HuH-7.5 (cell line): Measurements from ENCODE around the gene TKTL1.
A peak's percentile ranks its signal among the peaks of the same experiment; 100 is the strongest.
"Not testable (repeated sequence)": the region's sequence is repeated elsewhere in the genome, so short reads cannot be mapped to it uniquely, and the experiment has no call there.

Experiments
- DNase-seq: peaks from one replicate; pipeline ENCODE4 v3.0.0; 2011; ENCODE audit warnings: low spot score

The TKTL1 gene

DNA sequence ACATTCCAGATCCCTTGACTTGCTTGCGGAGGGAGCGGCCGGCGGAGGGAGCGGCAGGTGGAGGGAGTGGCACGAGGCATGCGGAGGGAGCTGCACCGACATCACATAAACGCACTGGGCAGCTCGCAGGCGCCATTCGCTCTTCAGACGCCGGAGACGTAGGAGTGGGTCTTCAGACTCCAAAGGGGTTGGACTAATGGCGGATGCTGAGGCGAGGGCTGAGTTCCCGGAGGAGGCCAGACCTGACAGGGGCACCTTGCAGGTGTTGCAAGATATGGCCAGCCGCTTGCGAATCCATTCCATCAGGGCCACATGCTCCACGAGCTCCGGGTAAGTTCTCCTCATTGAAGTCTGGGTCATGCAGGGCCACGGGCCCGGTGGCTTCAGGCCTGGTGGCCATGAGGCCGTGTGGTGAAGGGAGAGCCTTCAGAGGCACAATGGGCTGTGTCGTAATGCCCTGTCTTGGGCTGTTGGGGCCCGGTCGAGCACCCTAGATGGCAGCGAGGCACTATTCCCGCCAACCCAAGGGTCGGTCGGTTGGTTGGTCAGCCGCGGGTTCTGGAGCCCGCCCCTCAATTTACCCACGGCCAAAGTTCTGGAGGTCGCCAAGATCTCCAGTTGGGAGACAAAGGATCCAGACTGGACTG lies at the start of gene TKTL1:
TKTL1 (plus strand) TSS at position 132 of the 647 bp plus-strand sequence; CDS start at position 197, 65 bp downstream.
- DNase-seq, result no peak

- DNase-seq, result not testable (repeated sequence)
Observed at GRCh38 chrX:154247377-154248045, 48.1 kb upstream of the TKTL1 start.

DNA sequence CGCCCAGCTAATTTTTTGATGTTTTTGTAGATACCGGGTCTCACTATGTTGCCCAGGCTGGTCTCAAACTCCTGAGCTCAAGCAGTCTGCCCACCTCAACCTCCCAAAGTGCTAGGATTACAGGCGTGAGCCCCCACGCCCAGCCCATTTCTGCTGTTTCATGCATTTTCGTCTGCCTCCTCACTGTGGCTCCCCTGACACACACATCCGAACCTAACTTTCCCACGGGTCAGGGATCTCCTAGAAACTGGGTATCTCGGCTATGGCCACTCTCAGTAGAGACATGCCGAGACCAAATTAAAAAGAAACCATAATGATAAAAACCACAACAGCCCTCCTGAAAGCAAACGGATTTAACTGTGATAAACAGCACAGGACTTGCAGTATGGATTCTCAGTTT lies 47.5 kb upstream of the TKTL1 start:
- not testable (repeated sequence) for DNase-seq

GRCh38 chrX:154257282-154257681 lies 38.3 kb upstream of the TKTL1 start, which contains the start of gene OPN1MW3:
Gene OPN1MW3, plus strand, starts transcription at chrX:154257582. Its CDS starts 38 bp downstream, at chrX:154257620.
- DNase-seq, result not testable (repeated sequence)

DNA sequence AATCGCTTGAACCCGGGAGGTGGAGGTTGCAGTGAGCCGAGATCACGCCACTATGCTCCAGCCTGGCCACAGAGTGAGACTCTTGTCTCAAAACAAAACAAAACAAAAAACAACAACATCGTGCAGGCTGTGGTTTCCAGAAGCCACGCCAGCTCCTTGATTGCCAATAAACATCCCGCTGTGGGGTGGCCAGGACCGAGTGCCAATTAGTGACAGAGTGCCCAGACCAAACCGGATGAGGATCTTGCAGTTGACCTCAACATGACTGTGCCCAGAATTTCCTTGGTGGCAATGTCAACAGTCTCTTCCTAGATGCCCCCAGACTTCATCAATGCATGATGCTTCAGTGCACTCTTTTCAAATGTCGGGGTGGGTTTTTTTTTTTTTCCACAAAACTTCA lies 36.9 kb upstream of the TKTL1 start:
- not testable (repeated sequence) for DNase-seq

DNA sequence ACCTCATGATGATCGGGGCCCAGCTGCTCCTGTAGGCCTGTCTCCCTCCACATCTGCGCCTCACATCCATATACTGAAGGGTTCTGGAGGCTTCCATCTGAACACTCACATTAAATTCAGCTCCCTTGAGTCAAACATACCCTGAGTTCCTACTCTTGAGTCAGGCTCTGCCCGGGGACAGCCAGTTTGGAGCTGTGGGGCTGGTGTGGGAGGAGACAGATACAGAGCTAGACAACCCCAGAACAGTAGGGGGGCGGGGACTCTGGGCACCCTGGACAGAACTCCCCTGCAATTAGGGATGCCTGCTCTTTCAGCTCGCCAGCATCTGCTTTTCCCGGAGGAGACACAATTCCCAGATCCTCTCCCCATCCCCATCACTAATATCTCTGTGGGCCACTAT lies 32.5 kb upstream of the TKTL1 start:
- DNase-seq, result not testable (repeated sequence)

GRCh38 chrX:154269245-154269644 lies 26.4 kb upstream of the TKTL1 start:
- DNase-seq, result not testable (repeated sequence)

DNA sequence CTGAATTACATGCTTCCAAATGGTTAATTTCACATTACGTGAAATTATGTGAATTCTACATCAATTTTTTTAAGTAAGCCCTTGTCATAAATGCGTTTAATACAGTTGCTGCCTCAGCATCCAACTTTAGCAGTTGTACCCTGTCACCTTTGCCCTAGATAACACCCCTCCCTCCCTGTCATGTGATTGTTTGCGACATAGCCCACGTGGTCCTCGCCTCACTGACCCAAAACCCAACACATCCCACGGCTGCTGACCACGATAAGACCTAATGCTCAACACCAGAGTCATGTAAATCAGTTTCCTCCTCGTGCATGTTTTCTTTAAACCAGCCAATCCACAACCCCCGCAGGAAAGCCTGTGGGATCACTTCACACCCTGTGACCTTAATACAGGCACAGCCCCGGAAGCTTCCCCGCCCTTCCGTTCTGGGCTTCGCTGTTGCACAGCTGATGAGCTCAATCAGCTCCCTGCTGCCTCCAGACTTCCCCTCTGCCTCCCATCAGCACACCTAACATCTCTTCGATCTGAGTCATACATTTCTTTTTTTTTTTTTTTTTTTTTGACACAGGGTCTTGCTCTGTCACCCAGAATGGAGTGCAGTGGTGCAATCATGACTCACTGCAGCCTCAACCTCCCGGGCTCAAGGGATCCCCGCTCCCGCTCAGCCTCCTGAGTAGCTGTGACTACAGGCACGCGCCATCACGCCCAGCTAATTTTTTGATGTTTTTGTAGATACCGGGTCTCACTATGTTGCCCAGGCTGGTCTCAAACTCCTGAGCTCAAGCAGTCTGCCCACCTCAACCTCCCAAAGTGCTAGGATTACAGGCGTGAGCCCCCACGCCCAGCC lies 10.9 kb upstream of the TKTL1 start:
- not testable (repeated sequence) for DNase-seq

DNA sequence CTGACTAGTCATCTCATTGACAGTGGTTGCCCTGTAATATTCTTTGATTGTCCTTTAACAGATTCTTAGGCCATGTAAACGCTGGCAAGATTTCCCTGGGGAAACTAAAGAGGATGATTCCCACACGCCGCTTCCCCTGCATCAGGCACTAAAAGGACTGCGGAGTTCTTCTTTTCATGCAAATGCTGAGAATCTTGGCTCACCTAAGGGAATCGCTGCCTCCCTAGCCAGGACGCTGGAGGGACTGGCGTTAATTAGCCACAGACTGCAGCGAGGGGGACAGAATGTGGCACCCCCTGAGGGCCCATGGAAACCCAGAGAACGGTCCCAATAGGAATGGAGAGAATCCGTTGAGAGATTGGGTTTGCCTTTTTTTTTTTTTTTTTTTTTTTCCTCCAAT lies 9.2 kb upstream of the TKTL1 start:
- not testable (repeated sequence) for DNase-seq

- DNase-seq, result no peak
Observed at GRCh38 chrX:154294791-154295574, 612 bp upstream of the TKTL1 start, which contains the start of gene TEX28. Gene TEX28, minus strand, starts transcription at chrX:154295124. Its CDS starts 3,007 bp downstream, at chrX:154292117.

- no peak for DNase-seq
Observed at GRCh38 chrX:154296731-154297130, 1.1 kb downstream of the TKTL1 start.

DNA sequence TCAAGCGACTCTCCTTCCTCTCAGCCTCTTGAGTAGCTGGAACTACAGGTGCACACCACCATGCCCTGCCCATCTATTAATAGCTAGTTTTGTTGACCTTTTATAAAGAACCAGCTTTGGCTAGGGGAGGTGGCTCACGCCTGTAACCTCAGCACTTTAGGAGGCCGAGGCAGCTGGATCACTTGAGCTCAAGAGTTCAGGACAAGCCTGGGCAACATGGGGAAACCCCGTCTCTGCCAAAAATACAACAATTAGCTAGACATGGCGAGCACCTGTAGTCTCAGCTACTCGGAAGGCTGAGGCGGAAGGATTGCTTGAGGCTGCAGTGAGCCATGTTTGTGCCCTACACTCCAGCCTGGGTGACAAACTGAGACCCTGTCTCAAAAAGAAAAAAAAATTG lies 2.7 kb downstream of the TKTL1 start:
- DNase-seq, result no peak

- DNase-seq, result no peak
Observed at GRCh38 chrX:154300816-154301215, 5.2 kb downstream of the TKTL1 start.

DNA sequence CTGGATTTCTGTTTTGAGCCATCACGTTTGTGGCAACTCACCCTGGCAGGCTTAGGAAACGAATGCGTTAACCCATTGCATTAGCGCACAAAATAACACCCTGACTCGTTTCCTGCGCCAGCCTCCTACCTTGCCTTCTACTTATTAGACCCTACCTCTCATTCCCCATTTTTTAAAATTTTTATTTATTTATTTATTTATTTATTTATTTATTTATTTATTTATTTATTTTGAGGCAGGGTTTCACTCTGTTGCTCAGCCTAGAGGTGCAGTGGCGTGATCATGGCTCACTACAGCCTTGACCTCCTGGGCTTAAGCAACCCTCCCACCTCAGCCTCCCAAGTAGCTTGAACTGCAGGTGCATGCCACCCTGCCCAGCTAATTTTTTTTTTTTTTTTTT lies 7.4 kb downstream of the TKTL1 start:
- not testable (repeated sequence) for DNase-seq

GRCh38 chrX:154303476-154303875 lies 7.9 kb downstream of the TKTL1 start:
- no peak for DNase-seq

DNA sequence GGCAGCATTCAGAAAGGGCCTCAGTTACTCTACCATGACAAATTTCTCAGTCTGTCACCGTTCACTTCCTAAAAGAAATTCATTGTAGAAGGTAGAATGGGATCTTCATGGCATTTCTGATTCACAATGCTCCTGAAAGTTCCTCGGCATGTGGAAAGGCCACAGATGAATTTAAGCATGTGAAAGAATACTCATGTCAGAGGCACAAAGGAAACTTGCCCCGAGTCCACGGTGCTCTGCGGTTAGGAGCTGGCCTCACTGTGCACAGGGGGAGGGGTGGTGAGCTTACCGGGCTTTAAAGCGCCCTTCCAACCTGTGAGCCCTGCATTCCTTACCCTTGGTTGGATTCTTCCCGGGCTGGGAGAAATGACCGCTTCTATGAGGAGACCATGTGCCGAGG lies 9.3 kb downstream of the TKTL1 start:
- DNase-seq, result no peak

DNA sequence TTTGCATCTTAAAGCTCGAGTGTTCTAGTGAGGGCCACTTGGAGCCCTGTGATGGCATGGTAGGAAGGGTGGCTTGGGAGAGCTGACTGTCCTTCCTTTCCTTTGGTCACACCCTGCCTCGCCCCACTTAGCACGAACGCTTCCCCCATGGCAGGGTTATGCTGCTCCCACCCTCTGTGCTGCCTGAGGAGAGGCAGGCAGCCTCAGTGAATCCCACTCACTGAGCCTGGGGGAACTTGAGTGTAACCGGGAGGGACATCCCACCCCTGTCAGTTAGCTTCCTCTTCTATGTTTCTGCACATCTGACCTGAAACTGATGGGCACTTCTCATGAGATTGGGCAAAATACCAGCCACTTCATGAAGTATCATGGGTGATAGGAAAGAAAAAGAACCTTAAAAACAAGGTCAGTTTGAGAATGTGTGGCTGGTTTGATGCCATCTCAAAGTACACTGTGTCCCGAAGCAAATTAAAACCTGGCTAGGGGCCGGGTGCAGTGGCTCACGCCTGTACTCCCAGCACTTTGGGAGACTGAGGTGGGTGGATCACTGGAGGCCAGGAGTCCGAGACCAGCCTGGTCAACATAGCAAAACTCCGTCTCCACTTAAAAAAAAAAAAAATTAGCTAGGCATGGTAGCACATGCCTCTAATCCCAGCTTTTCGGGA lies 10.1 kb downstream of the TKTL1 start:
- DNase-seq, result no peak

- no peak for DNase-seq
Observed at GRCh38 chrX:154307202-154307601, 11.6 kb downstream of the TKTL1 start.

DNA sequence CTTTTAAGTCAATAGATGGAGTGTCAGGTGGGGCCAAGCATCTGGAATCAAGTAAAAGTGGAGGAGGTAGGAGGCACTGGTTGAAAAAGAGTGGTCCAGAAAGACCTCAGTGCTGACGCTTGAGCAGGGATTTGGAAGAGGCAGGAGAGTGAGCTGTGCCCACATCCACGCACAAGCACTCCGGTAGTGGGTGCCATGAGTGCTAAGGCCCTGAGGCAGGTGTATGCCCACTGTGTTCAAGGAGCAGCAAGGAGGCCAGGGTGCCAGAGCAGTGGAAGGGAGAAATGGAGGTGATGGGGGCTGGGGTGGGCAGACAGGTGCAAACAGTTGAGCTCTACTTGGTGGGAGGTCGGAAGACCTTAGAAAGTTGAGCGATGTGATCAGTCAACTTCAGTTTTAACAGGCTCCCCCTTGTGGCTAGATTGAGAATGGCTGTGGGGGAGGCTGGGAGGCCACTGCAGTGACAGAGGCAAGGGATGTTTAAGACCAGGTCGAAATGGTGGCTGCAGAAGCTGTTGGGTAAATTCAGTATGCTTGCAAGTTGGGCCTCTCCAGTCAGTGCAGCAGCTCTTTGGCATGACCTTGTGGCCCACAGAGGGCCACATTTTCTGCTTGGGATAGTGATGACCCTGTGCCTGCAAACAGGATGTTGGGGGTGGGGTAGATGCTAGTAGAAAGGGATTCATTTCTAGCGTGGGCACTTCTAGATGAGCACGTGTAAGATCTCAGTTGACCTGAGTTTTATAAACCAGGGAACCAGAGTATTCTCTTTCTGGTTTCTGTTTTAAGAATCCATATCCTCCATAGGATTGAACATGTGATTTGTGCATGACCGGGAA lies 12.7 kb downstream of the TKTL1 start:
- DNase-seq, result peak; percentile 37
